NCI-H345 treated with DMSO at 0.1 percent for 48 hours (cell line): ENCODE measurements around the gene TCF12.
A peak's percentile ranks its signal among the peaks of the same experiment; 100 is the strongest.

ENCODE experiments used
- DNase-seq: peaks from one replicate; lab custom pipeline; 2025; ENCODE audit not compliant: unreplicated experiment; lab: John Stamatoyannopoulos, UW

TCF12 gene

DNA sequence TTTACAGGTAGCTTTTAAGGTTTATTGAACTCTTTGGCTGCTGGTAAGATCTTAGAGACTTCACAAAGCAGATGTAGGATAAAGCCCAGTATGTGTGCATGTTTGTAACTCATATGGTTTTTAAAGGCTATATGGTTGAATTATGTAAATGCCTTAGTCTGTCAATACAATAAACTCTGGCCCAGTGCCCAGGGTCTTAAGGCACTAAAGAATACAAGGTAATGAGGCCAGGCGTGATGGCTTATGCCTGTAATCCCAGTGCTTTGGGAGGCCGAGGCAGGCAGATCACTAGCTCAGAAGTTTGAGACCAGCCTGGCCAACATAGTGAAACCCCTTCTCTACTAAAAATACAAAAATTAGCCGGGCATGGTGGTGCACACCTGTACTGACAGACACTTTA is 287.6 kb downstream of the TCF12 start:
- DNase-seq, result peak; percentile 51

DNA sequence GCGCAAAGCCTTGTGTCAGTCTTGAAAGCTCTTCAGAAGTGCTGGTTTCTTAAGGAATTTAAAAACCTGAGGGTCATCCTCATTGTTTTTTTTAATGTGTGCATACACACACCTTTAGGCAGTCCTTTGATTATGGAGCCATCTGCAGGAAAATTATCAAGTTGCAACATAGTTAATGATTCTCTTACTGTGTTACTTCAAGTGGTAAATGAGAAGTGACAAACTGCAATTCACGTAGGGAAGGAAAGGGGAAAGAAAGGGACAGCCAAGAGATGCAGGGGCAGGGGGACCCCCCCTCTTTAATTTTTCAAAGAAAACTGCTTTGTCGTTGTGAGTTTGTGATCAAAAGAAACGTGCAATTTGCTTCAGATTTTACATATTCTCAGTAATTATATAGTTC is 295.4 kb downstream of the TCF12 start:
- DNase-seq, result no peak

DNA sequence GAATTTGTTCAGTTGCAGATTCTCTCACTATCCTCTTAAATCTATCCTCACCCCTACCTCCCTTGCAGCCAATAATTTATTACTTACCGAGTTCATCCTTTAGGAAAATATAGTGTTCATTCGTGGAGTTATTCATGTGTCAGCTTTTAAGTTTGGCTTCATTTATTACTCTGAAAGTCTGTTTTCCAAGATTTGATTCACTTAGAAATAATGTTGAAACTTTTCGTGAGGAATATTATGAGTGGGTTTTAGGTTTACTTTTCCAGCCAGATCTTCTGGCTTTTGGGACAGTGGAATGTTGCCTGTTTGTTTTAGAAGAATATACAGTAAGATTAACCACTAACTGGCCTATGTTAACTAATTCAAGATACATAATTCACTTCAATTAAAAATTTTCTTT is 296.9 kb downstream of the TCF12 start:
- DNase-seq, result no peak

DNA sequence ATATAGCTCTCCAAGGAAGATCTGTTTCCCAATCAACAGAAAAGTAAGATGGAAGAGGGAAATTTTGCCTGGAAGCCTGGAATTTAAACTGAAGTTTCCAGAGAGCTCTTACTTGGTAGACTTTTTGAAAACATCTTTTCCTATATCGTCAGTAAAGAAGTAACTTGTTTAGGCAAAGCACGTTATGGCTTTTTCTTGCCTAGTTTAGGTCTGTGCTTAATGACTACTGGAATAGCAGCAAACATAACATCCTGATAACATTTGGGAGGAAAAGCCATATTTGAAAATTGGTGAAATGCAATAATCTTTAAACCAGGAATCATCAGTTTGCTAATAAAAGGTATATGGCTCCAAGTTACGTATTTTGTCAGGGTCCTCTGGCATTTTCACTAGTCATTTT is 297.4 kb downstream of the TCF12 start:
- no peak for DNase-seq

DNA sequence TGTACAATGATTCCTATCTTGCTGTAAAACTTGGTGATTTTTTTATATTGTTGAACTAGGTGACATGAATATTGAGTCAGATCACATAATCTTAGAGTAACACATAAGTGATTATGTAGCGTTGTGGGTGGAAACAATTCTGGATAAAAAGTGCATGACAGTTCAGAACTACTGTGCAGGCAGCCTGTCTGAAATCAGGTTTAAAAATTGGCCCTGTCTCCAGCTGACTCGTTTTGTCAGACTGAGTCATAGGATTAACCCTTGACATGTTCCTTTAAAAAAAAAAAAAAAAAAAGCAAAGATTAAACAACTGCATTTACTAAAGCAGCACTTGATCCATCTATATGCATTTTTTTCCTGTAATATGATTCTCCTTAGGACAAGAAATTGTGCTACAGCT is 297.8 kb downstream of the TCF12 start:
- DNase-seq, result no peak

DNA sequence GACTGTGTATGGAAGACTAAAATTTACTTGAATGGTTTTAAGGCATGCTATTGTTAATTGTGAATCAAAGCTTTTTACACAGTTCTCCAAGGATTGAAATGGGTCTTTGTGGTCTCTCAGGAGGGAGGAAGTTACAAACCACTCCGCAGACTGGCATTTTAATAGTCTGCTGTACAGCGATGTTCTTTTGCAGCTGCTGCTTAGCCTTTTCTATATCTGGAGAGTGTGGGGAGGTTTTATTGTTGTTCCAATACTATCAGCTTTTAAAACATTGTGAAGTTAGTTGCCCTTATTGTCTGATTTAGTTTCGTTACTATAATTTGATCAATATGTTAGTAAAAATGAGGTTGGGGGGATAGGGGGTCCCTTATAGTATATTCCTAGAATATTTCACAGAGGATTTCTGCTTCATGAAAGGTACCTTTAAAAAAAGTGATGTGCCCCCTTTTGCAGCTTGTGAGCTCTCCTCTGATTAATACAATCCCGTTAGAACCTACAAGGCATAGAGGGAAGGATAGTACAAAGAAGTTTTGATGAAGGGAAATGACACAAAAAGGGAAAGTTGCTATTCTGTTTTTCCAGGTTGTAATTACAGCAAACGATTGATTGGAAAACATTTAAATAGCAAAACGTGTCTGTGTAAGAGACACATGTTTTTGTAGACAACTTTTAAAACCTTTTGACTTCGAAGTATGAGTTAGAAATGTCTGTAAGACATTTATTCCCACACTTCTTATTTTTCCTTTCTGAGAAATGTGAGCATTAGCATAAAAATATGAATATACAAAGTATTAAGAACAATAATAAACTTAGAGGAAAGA is 299.5 kb downstream of the TCF12 start:
- DNase-seq, result peak; percentile 27

DNA sequence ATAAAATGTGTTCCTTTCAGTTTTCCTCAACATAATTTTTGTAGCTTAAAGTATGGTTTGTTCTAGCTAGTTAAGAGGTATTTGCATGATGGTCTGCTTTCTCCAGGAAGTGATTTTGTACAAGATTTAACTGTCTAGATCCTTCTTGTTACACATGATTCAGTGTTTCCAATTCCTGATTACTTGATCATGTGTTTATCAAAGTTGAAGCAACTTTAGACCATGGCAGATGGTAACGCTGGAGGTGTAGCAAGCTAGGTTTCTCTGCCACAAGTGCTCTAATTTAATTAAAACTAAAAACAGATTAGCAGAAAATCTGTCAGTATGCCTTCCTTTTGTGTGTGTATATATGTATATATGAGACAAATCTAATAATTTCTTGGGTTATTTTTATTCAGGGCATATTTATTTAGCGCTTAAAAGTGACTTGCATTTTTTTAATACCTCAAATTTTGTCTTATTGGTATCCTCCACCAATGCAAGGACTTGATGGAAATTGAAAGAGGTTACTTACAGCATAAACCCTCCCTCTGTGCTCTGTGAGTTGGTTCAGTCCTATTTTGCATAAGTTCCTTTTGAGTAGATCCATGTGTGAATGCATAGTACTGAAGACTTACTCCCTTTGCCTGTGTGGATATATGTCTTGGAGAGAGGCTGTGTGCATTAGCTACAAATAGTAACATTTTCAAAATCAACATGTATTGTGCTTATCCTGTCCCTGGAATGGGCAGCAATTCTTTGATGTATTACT is 300.6 kb downstream of the TCF12 start:
- DNase-seq, result peak; percentile 79

DNA sequence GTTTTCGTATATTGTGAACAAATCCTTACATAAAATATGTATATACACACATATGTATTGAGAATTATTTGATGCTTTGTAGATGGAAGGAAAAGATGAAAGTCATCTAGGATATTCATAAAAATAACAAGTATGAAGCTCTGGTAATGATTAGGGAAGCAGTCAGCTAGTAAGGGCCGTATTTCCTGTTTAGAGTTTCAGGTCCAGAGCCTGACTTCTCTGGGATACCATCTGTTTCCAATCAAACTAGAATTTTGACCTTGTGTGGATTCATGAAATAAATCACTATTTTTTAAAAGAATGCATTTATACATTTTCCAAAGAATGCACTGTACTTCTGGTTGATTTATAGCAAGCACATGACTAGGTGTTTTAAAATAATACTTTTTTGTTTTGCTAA is 301.8 kb downstream of the TCF12 start:
- peak; percentile 38 for DNase-seq

DNA sequence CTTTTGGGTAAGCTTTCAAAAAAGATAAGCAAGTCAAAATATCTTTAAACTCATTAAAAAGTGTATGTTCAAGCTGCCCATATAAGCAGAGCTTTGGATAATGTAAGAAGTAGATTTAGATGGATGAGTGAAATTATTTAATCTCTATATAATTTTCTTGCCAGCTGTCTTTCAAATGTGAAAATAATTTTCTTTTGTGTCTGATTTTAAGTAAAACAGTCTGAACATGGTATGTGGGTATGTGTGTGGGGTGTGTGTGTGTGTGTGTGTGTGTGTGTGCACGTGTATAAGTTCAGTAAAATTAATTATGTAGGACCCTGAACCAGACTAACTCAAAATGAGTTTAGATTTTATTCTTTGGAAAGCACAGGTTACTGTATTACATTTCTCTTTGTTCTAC is 302.7 kb downstream of the TCF12 start:
- DNase-seq, result no peak

DNA sequence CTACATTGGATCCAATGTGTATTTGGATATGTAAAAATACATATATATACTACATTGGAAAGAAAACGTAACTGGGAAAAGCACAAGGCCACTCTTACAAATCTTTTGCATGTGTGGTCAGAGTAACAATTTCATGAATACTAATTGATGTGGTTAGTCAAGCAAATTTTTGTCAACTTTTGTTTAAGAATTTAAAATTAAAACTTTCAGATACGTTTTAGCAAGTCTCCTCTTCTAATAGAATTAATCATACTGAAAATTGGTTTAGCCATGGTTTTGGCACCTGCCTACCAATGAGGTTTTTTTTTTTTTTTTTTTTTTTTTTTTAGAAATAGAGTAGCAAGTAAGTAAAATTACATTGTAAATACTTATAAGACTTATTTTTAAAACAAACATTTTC is 304.9 kb downstream of the TCF12 start:
- DNase-seq, result no peak

DNA sequence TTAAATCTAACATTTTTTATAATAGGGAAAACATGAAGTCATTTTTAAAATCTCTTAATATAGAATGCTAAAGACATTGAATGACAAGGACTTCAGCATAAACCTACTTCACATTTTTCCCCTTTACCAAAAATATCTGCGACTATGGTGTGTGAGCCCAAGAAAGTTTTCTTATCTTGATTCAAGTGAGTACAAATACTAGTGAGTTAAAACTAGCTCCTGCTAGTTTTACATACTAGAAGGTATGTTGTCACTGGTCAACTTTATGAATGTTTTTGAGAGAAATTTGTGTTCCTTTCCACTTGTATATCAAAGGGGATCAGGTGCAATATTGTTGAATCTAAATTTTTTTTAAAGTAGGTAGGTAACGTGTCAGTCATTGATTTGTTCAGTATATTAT is 305.4 kb downstream of the TCF12 start:
- DNase-seq, result peak; percentile 25

DNA sequence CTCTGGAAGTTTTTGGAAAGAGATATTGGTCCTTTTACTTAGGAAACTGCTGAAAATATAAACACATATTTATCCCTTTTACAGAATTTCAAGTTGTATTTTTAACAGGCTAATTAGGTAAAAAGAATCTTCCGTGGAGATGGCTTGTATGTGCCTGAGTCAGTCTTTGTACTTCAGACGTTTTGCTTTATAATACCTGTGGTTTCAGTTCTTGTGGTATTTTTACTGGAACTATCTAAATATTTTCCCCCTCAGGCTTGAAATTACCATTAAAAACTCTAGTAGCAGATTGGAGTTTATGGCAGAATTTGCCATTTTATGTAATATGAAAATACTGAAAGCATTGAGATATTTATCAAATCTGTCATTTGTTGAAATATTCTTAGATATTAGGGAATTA is 306.2 kb downstream of the TCF12 start:
- DNase-seq, result no peak

DNA sequence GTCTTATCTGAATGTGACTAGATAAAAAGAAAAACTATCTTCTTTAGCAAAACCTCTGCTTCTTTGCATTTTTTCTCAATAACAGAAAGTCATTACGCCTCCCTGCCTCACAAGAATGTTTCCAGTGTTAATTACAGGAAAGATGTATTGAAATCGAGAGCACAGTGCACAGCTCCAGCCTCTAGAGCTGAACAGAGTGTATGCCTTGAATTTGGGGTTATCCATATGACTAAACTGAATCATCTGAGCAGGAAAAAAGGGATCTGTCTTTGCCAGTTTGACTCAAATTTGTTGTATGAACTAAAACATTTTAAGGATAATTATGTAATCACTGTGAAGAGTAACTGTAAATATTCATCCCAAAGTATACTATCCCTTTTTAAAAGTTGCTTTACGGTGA is 308.7 kb downstream of the TCF12 start:
- DNase-seq, result no peak

DNA sequence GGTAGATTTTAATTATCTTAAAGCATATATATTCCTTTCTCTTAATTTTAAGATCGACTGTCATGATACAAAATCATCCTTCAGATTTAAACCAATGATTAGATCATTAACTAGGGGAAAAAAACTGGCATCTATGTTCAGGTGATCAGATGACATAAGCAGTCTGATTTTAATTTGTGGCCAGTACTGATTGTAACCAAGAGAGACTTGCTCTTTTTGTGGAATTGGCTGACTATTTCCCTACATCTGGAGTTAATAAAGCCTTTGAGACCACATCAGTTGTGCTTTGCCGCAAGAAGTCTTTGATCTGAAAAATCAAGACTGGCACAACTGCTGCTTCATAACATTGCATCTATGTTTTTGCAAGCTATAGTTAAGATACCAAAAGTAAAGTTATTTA is 309.5 kb downstream of the TCF12 start:
- no peak for DNase-seq

DNA sequence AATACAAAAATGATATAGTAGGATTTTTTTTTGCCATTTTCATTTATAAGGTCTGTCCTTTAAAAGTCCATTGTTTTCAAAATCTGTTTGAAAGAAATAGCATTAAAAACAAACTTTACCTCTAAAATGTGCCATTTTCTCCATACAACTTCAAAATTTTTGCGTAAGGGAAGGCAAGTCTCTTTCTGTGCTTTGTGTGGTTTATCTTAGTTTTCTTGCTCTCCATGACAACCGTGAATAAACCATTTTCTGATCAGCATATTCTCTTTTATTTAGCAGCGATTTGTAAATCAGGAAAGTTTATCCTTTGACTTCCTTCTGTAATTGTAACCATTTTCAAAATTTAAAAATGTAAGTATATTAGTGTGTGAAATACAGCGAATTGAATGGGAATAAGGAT is 310.0 kb downstream of the TCF12 start:
- no peak for DNase-seq

DNA sequence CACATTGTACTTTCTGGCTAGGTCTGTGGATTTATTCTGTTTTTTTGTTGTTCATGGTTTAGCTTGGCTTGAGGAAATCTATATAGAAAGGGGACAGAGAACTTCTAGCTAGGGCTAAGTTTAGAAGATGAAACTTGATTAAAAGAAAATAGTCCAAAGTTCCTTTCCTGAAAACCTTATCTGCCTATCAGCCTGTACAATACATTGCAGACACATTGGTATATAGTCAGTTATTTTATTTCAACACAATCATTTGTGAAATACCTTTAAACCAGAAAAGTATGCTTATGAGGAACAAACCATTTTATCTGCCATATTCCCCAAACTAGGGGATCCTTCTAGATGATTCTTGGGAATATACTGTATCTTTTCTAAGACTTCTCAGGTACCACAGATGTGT is 310.6 kb downstream of the TCF12 start:
- DNase-seq, result no peak

DNA sequence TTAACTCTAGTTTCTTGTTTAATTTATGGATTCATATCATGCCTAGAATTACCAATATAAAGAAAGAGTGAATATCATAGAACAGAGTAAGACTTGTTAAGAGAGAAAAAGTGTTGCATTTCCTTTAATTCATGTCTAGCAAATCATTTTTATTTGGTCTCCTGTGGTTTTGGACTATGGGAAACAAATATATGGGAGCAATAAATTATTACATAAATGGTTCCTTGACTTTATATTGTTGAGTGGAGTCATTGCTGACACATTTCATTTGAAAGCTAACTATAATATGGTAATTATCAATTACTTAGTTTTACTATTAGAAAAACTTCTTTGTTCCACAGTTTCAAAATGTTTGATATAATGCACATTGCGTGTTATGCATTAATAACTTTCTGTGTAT is 313.1 kb downstream of the TCF12 start:
- DNase-seq, result no peak

DNA sequence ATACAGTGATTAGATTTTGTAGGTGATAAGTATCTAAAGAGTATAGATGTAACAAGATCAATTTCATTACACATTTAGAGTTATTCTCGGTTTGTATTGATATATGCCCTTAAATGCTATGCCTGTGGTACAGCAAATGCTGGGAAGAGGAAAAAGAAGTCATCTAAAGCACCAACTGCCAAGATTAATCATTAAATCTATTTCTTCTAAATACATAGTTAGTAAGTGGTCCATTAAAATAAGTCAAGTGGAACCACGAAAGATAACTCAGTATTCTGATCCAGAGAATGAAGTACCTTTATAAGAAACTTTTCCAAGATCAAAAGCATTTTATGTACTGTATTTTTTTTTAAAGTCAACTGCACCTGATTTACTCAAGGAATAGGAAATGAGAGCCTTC is 315.7 kb downstream of the TCF12 start:
- no peak for DNase-seq

DNA sequence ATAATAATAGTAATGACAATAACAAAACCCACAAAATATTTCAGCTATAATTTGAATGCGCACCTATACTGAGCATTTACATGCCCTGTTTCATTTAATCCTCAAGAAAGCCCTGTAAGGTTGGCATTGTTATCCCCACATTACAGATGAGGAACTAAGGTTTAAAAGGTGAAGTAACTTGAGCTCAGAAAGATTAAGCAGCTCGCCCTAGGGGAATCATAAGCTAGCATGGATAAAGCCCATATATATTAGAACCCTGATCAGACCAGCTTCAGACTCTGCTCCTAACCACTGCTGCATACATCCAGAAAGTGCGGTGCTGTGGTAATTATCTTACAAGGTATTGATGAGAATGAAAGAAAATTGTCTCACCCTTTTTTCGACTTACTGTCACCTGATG is 316.7 kb downstream of the TCF12 start:
- no peak for DNase-seq

DNA sequence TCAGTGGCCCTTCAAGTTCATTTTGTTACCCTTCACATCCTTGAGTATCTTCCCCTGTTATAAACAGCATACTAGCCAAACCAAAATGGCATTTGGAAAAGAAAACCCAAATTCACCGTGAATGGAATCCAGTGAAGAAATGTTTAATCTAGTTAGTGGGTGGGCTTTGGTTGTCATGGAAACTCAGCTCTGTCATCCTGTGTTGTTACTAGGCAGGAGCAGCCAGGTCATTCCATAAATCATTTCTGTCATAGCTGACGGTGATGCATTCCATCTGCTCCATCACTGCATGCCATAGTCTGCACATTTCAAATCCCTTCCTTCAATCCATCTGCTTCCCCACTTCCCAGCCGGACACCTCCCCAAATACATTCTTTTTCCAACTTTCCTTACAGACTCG is 317.4 kb downstream of the TCF12 start:
- peak; percentile 47 for DNase-seq

DNA sequence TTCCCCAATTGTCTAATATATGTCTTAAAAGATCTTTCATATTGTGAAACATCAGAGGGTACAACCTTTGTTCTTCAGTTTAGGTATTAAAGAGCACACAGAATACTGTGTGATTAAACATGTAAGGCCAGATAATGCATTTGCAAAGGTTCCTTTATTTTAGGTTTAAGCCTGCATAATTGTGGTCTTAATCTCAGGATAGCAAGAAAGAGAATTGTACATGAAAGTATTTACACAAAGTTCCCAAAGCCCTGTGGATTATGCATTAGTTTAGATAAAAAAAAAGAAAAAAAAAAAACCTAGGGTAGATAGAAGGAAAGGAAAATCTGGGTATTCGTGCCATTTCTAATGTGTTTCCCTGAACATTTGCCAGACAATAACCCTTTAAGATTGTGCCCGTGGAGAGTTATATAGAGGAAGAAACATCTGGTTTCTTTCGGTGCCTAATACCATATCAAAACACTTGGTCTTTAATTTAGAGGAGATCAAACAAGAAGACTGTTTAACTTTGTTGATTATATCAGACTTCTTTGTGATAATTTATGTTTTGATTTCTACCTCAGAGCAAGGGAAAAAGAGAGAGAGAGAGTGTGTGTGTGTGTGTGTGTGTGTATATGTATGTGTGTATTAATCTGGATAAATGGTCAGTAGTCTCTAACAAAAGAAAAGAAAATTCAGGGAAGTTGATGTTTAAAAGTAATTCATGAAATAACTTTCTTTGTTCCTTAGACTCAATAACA is 318.3 kb downstream of the TCF12 start:
- no peak for DNase-seq

DNA sequence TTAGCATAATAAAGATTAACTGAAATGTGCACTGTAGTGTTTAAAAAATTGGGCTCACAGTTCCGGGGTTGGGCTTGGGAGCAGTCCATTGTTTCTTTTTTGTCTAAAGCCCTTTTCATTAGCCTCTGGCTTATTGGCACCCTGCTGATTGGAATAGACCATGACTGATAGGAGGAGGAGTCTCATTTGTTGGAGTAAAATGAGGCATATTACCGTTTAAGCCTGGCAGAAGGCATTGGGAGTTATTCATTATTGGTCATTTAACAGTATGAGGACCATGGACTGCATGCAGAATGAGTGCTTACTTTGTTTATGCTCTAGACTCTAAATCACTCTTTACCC is 318.8 kb downstream of the TCF12 start:
- DNase-seq, result peak; percentile 89
